PC-3 (cell line): Measurements from ENCODE around the gene RAC3.

Experiments used
- CTCF ChIP-seq: fragments of 300-600 bp; sonication (generic); conservative IDR thresholded peaks from 2 replicates; pipeline ENCODE4 v1.5.1; 2017; ENCODE audit warnings: antibody characterized with exemption, low read depth, mild to moderate bottlenecking, low read length
- EZH2 ChIP-seq: fragments of 300-600 bp; sonication (generic); IDR thresholded peaks from one replicate; pipeline ENCODE4 v1.6.1; 2017; ENCODE audit warnings: antibody characterized with exemption, mild to moderate bottlenecking, low read length; ENCODE audit not compliant: unreplicated experiment

- no peak for TF ChIP-seq CTCF
- TF ChIP-seq EZH2 = no peak
These were observed 32.6 kb upstream of the RAC3 start for GRCh38 chr17:81998691-81999438.
